Activated B cell treated with CpG ODN at 0.5 μM for 24 hours (primary cell): ENCODE data around the gene THAP9. TPM values are rescaled to one million over a fixed set of nuclear protein-coding genes. Genes with fewer than 3 reads are reported as not detected.
A peak's percentile ranks its signal among the peaks of the same experiment; 100 is the strongest.
"Not testable (repeated sequence)": the region's sequence is repeated elsewhere in the genome, so short reads cannot be mapped to it uniquely, and the experiment has no call there.

Experiments used
- ATAC-seq: fragments of 200-7000 bp; cut with Tn5 transposase; one replicate; pipeline ENCODE4 v1.10.0; 2021; ENCODE audit warnings: low read depth, mild to moderate bottlenecking, moderate library complexity
- CTCF ChIA-PET: fragments of 350-600 bp; sonication (Branson Sonifier 250); formaldehyde crosslinking; loops from one replicate; lab custom pipeline; 2021; ENCODE audit warnings: antibody characterized with exemption; lab: Charles Lee
- POLR2A ChIA-PET: fragments of 350-600 bp; sonication (Branson Sonifier 250); formaldehyde crosslinking; loops from one replicate; lab custom pipeline; 2021; ENCODE audit warnings: antibody characterized with exemption; lab: Charles Lee
- DNase-seq: peaks from one replicate; pipeline ENCODE4 v3.0.0; 2022
- H3K27ac Mint-ChIP-seq: one replicate; pipeline ENCODE4 v1.8.0; 2020; ENCODE audit warnings: mixed read lengths
- H3K27me3 Mint-ChIP-seq: one replicate; pipeline ENCODE4 v1.8.0; 2021; ENCODE audit warnings: mixed read lengths
- H3K36me3 Mint-ChIP-seq: one replicate; pipeline ENCODE4 v1.8.0; 2021; ENCODE audit warnings: low read depth, mixed read lengths
- H3K4me1 Mint-ChIP-seq: one replicate; pipeline ENCODE4 v1.8.0; 2021; ENCODE audit warnings: mixed read lengths
- H3K4me3 Mint-ChIP-seq: one replicate; pipeline ENCODE4 v1.8.0; 2020; ENCODE audit warnings: mild to moderate bottlenecking, mixed read lengths
- H3K9me3 Mint-ChIP-seq: one replicate; pipeline ENCODE4 v1.8.0; 2020; ENCODE audit warnings: mixed read lengths
- CTCF ChIP-seq: fragments of 200-600 bp; IDR thresholded peaks from one replicate; pipeline ENCODE4 v1.8.0; 2022; ENCODE audit warnings: antibody characterized with exemption, mild to moderate bottlenecking
- intact Hi-C: fragments of 100-400 bp; cut with micrococcal nuclease; formaldehyde crosslinking; loops from one replicate; pipeline ENCODE4 v1.15.1; 2024
- total RNA-seq: library from RNA; stranded (reverse); gene quantifications from 2 replicates; pipeline ENCODE4 v1.2.3, GENCODE V29; 2022

Gene THAP9, protein sequence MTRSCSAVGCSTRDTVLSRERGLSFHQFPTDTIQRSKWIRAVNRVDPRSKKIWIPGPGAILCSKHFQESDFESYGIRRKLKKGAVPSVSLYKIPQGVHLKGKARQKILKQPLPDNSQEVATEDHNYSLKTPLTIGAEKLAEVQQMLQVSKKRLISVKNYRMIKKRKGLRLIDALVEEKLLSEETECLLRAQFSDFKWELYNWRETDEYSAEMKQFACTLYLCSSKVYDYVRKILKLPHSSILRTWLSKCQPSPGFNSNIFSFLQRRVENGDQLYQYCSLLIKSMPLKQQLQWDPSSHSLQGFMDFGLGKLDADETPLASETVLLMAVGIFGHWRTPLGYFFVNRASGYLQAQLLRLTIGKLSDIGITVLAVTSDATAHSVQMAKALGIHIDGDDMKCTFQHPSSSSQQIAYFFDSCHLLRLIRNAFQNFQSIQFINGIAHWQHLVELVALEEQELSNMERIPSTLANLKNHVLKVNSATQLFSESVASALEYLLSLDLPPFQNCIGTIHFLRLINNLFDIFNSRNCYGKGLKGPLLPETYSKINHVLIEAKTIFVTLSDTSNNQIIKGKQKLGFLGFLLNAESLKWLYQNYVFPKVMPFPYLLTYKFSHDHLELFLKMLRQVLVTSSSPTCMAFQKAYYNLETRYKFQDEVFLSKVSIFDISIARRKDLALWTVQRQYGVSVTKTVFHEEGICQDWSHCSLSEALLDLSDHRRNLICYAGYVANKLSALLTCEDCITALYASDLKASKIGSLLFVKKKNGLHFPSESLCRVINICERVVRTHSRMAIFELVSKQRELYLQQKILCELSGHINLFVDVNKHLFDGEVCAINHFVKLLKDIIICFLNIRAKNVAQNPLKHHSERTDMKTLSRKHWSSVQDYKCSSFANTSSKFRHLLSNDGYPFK
- total RNA-seq = 2.1 and 3.1 TPM in 2 replicates

DNA sequence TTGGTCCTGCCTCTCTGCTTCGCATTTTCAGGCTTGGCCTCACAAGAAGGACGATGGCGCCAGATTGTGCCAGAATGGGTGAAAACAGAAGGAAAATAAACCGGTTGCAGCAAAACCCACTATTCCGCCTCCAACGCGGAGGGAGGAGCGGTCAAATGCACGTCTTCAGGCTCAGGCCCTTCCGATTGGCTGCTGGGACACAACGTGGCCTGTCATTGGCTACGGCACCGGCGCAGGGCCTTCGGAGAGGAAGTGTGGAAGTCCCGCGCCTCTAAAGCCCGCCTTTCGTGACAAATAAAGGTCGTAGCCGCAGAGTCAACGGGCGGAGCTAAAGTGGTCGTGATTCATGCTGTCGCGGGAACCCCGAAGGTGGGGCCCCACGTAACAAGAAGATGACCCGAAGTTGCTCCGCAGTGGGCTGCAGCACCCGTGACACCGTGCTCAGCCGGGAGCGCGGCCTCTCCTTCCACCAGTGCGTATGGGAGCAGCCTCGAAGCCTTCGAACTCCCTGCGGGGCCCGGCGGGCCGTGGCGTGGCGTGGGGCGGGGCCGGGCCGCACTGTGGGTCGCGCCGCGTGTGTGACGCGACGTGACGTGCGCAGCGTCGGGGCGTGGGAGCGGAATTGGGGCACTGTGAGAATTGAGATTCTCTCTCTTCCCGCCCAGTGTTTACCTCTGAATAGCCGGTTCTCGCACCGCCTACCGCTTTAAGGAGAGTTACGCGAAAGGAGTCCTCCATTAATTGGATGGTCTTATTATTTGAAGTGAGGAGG lies at the start of gene THAP9:
Gene THAP9, plus strand, starts transcription at position 325 of the 772 bp plus-strand sequence. Its CDS starts 68 bp downstream, at position 393.
- H3K27me3 Mint-ChIP-seq = no peaks in the 10 kb centered on the region
- H3K27ac Mint-ChIP-seq = no peak within 1 kb of the TSS
- CTCF ChIA-PET = interaction anchor here (1.3 kb wide), 1 partner anchor 11 kb away, joined by 4 read pairs; no protein-coding TSS in a partner anchor
- peak; percentile 92 for DNase-seq
- no peak within 1 kb of the TSS for H3K4me3 Mint-ChIP-seq
- H3K9me3 Mint-ChIP-seq = no peaks in the 10 kb centered on the region
- POLR2A ChIA-PET = interaction anchor here (0.6 to 3.0 kb wide), 11 partner anchors 10 to 555 kb away, joined by 3 to 33 read pairs (median 7); partner anchors contain the start of genes COPS4, COQ2, HELQ and HNRNPD
- peaks cover 20% of the 10 kb centered on the region for H3K4me1 Mint-ChIP-seq
- no peak for TF ChIP-seq CTCF
- intact Hi-C loops = loop anchor here (1.0 to 2.0 kb wide), 10 partner anchors 9 to 584 kb away; partner anchors contain the start of genes ABRAXAS1, COPS4, COQ2 and HELQ
- ATAC-seq = peak; percentile 90
- H3K36me3 Mint-ChIP-seq = peaks cover 18% of the 10 kb centered on the region

DNA sequence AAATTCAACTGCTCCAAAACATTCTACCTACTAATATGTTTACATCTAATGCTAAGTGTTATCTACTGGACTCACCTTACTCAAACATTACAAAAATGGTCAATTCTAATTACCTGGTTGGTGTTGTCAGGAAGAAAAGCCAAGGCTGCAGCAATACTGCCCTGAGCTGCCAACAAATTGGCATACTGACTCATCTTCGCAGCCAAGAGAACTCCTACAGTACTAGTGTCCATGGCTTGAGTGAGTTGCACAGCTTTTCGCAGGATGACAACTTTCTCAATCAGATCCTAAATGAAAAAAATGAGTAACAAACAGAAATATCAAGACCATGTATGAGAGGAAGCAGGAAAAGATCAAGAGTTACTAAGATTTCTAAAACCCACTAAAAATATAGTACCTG lies 49.2 kb upstream of the THAP9 start:
- ChIA-PET POLR2A (no interaction called here), CTCF (no interaction called here)
- Mint-ChIP-seq H3K9me3 (no peaks in the 10 kb centered on the region), H3K4me3 (no peak overlapping the region), H3K4me1 (no peaks in the 10 kb centered on the region), H3K27ac (no peak overlapping the region), H3K36me3 (peaks cover 77% of the 10 kb centered on the region), H3K27me3 (no peaks in the 10 kb centered on the region)
- no peak for ATAC-seq
- no peak for DNase-seq
- intact Hi-C loops = no loop called here
- TF ChIP-seq CTCF = no peak

DNA sequence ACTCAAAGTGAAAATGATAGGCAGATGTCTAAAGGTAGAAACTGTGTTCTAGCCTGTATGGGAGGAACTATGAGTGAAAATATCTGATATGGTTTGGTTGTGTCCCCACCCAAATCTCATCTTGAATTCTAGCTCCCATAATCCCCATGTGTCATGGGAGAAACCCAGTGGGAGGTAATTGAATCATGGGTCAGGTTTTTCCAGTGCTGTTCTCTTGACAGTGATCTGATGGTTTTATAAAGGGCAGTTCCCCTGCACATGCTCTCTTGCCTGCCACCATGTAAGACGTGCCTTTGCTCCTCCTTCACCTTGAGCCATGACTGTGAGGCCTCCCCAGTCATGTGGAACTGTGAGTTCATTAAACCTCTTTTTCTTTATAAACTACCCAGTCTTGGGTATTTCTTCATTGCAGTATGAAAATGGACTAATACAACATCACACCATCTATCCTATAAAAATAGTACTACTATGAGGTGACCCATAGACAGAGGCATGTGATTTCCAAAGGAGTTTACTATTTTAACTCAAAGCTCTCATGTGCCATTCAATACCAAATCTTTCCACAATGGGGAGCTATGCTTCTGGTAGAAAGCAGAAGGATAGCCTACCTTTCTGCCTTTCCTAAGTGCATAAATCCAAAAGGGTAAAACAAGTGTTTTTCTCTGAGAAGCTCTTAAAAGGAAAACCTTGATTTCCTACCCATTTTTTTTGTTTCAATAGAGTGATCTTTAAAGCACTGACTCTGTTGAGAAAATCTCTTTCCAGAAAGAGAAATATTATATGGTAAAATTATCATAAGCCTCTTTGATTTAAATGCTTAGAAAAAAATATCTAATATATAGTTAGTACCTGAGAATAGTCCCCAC lies 48.4 kb upstream of the THAP9 start:
- no peak overlapping the region for H3K27ac Mint-ChIP-seq
- no peaks in the 10 kb centered on the region for H3K27me3 Mint-ChIP-seq
- ChIA-PET POLR2A (interaction anchor here (1.0 kb wide), 1 partner anchor 11 kb away, joined by 3 read pairs; no protein-coding TSS in a partner anchor), CTCF (interaction anchor here (0.7 to 1.2 kb wide), 2 partner anchors 187 to 430 kb away, joined by 3 read pairs; no protein-coding TSS in a partner anchor)
- ATAC-seq (no peak), DNase-seq (no peak)
- intact Hi-C loops = loop anchor here (1.0 to 2.0 kb wide), 2 partner anchors 389 to 430 kb away; no protein-coding TSS in a partner anchor
- H3K9me3 Mint-ChIP-seq = no peaks in the 10 kb centered on the region
- TF ChIP-seq CTCF = no peak
- peaks cover 73% of the 10 kb centered on the region for H3K36me3 Mint-ChIP-seq
- no peak overlapping the region for H3K4me3 Mint-ChIP-seq
- no peaks in the 10 kb centered on the region for H3K4me1 Mint-ChIP-seq

GRCh38 chr4:82852751-82853285 lies 47.7 kb upstream of the THAP9 start:
- no peak for DNase-seq
- H3K36me3 Mint-ChIP-seq = peaks cover 73% of the 10 kb centered on the region
- no peak for TF ChIP-seq CTCF
- ATAC-seq = no peak
- H3K9me3 Mint-ChIP-seq = no peaks in the 10 kb centered on the region
- ChIA-PET CTCF (interaction anchor here (1.2 kb wide), 1 partner anchor 186 kb away, joined by 3 read pairs; no protein-coding TSS in a partner anchor), POLR2A (interaction anchor here (1.0 kb wide), 1 partner anchor 12 kb away, joined by 3 read pairs; no protein-coding TSS in a partner anchor)
- H3K27ac Mint-ChIP-seq = no peak overlapping the region
- H3K27me3 Mint-ChIP-seq = no peaks in the 10 kb centered on the region
- no peaks in the 10 kb centered on the region for H3K4me1 Mint-ChIP-seq
- intact Hi-C loops = loop anchor here (1.0 to 2.0 kb wide), 2 partner anchors 390 to 429 kb away; no protein-coding TSS in a partner anchor
- H3K4me3 Mint-ChIP-seq = no peak overlapping the region

DNA sequence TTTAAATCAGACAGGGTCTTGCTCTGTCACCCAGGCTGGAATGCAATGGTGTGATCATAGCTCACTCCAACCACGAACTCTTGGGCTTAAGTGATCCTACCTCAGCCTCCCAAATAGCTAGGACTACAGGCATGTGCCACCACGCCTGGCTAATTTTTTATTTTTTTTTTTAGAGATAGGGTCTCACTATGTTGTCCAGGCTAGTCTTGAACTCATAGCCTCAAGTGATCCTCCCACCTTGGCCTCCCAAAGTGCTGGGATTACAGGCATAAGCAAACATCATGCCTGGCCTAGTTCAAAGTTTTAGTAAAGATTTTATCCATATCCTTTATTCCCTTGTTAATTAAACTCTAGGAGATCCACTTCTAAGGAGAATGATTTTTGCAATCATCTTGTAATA lies 40.0 kb upstream of the THAP9 start:
- POLR2A ChIA-PET, CTCF ChIA-PET, H3K9me3 Mint-ChIP-seq, H3K27me3 Mint-ChIP-seq, ATAC-seq, H3K4me3 Mint-ChIP-seq, DNase-seq, H3K27ac Mint-ChIP-seq, H3K4me1 Mint-ChIP-seq: not testable (repeated sequence)
- intact Hi-C loops = loop anchor here (2.0 kb wide), 1 partner anchor 14 kb away; no protein-coding TSS in a partner anchor
- peaks cover 56% of the 10 kb centered on the region for H3K36me3 Mint-ChIP-seq
